Nephron progenitor cell (in vitro differentiated cells): ENCODE measurements around the gene GRIK1.

Source experiments
- DNase-seq: peaks from one replicate; pipeline ENCODE4 v3.0.0; 2021
- H3K27ac Mint-ChIP-seq: 2 replicates; pipeline ENCODE4 v1.8.0; 2021; ENCODE audit warnings: mild to moderate bottlenecking, moderate library complexity, mixed read lengths
- H3K27me3 Mint-ChIP-seq: 2 replicates; pipeline ENCODE4 v1.8.0; 2021; ENCODE audit warnings: mild to moderate bottlenecking, low read depth, mixed read lengths; ENCODE audit not compliant: poor library complexity
- H3K36me3 Mint-ChIP-seq: 2 replicates; pipeline ENCODE4 v1.8.0; 2021; ENCODE audit warnings: low read depth, mixed read lengths
- H3K4me1 Mint-ChIP-seq: 2 replicates; pipeline ENCODE4 v1.8.0; 2021; ENCODE audit warnings: mixed read lengths
- H3K4me3 Mint-ChIP-seq: 2 replicates; pipeline ENCODE4 v1.8.0; 2021; ENCODE audit warnings: mild to moderate bottlenecking, moderate library complexity, mixed read lengths
- H3K9me3 Mint-ChIP-seq: 2 replicates; pipeline ENCODE4 v1.8.0; 2021; ENCODE audit warnings: mild to moderate bottlenecking, moderate library complexity, mixed read lengths
- CTCF ChIP-seq: fragments of 200-600 bp; sonication (generic); IDR thresholded peaks from 2 replicates; pipeline ENCODE4 v1.5.0; 2021; ENCODE audit warnings: antibody characterized with exemption

GRIK1 gene

GRCh38 chr21:29909571-29909970 is 30.2 kb downstream of the GRIK1 start:
- no peaks in the 10 kb centered on the region for H3K4me1 Mint-ChIP-seq
- no peak for DNase-seq
- no peak overlapping the region for H3K27ac Mint-ChIP-seq
- peaks cover 18% of the 10 kb centered on the region for H3K9me3 Mint-ChIP-seq
- H3K27me3 Mint-ChIP-seq = no peaks in the 10 kb centered on the region
- TF ChIP-seq CTCF = no peak
- no peak overlapping the region for H3K4me3 Mint-ChIP-seq
- no peaks in the 10 kb centered on the region for H3K36me3 Mint-ChIP-seq

- no peak for DNase-seq
- Mint-ChIP-seq H3K4me3 (no peak overlapping the region), H3K27me3 (no peaks in the 10 kb centered on the region), H3K9me3 (peaks cover 23% of the 10 kb centered on the region), H3K4me1 (no peaks in the 10 kb centered on the region), H3K27ac (no peak overlapping the region), H3K36me3 (peaks cover 4% of the 10 kb centered on the region)
- TF ChIP-seq CTCF = no peak
These were observed 35.2 kb downstream of the GRIK1 start for GRCh38 chr21:29904359-29905282.

- Mint-ChIP-seq H3K27me3 (no peaks in the 10 kb centered on the region), H3K4me1 (no peaks in the 10 kb centered on the region), H3K27ac (no peak overlapping the region), H3K4me3 (no peak overlapping the region), H3K36me3 (no peaks in the 10 kb centered on the region), H3K9me3 (peaks cover 3% of the 10 kb centered on the region)
- no peak for TF ChIP-seq CTCF
- no peak for DNase-seq
These were observed 42.9 kb downstream of the GRIK1 start for GRCh38 chr21:29896884-29897283.

- H3K9me3 Mint-ChIP-seq = no peaks in the 10 kb centered on the region
- DNase-seq = no peak
- no peak for TF ChIP-seq CTCF
- no peaks in the 10 kb centered on the region for H3K27me3 Mint-ChIP-seq
- H3K4me1 Mint-ChIP-seq = no peaks in the 10 kb centered on the region
- H3K36me3 Mint-ChIP-seq = no peaks in the 10 kb centered on the region
- no peak overlapping the region for H3K27ac Mint-ChIP-seq
- no peak overlapping the region for H3K4me3 Mint-ChIP-seq
These were observed 46.1 kb downstream of the GRIK1 start for GRCh38 chr21:29893687-29894086.

GRCh38 chr21:29892379-29892778 is 47.4 kb downstream of the GRIK1 start:
- Mint-ChIP-seq H3K27ac (no peak overlapping the region), H3K4me3 (no peak overlapping the region), H3K9me3 (no peaks in the 10 kb centered on the region), H3K4me1 (no peaks in the 10 kb centered on the region), H3K36me3 (no peaks in the 10 kb centered on the region), H3K27me3 (no peaks in the 10 kb centered on the region)
- TF ChIP-seq CTCF = no peak
- no peak for DNase-seq

GRCh38 chr21:29888437-29888836 is 51.4 kb downstream of the GRIK1 start:
- Mint-ChIP-seq H3K36me3 (no peaks in the 10 kb centered on the region), H3K27ac (no peak overlapping the region), H3K4me3 (no peak overlapping the region), H3K9me3 (no peaks in the 10 kb centered on the region), H3K27me3 (no peaks in the 10 kb centered on the region), H3K4me1 (peaks cover 18% of the 10 kb centered on the region)
- DNase-seq = no peak
- TF ChIP-seq CTCF = no peak
